ENCODE measurements around the gene EXOSC7. TPM values are rescaled to one million over a fixed set of nuclear protein-coding genes. Genes with fewer than 3 reads are reported as not detected.
"Not testable (repeated sequence)": the region's sequence is repeated elsewhere in the genome, so short reads cannot be mapped to it uniquely, and the experiment has no call there.

Gene EXOSC7
- polyA plus RNA-seq, 1 of the 3 experiments (the other 2 are of a cell fraction), result 83.5 TPM

DNA sequence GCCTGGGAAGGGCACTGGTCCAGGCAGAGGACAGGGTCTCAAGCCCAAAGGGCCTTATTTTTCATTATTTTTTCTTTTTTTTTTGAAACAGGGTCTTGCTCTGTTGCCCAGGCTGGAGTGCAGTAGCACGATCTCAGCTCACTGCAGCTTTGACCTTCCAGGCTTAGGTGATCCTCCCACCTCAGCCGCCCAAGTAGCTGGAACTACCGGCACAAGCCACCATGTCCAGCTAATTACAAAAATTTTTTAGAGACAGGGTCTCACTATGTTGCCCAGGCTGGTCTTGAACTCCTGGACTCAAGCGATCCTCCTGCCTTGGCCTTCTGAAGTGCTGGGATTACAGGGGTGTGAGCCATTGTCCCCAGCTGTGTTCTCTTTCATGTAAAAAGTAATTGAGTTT lies 26.3 kb upstream of the EXOSC7 start:
- POLR2A ChIA-PET; H3K4me2 ChIP-seq; H3K9me2 ChIP-seq; H4K20me1 ChIP-seq (ENCODE audit: insufficient read depth); H3K4me1 ChIP-seq (ENCODE audit: control insufficient read depth in 1 of 2, insufficient read depth in 2 of 2, low read depth in 1 of 2, low read length in 1 of 2); H3K79me2 ChIP-seq (ENCODE audit: insufficient read depth); H3K9ac ChIP-seq; H3K9me3 ChIP-seq; H3F3A ChIP-seq (replicated peaks; ENCODE audit: insufficient read depth); H3K4me3 ChIP-seq (ENCODE audit: low read depth in 2 of 2, low read length in 1 of 2); H3K27ac ChIP-seq (ENCODE audit: low read depth in 2 of 2, low read length in 1 of 2); DNase-seq; H2AFZ ChIP-seq (ENCODE audit: low read depth); H3K27me3 ChIP-seq (ENCODE audit: insufficient read depth): not testable (repeated sequence)
- peaks cover 4 to 10% of the 10 kb centered on the region in 2 experiments for H3K36me3 ChIP-seq (replicated peaks in 1 of 2; ENCODE audit: control insufficient read depth in 1 of 2, insufficient read depth in 2 of 2, low read length in 1 of 2)
- 97% methylated on average over 4 of the region's 4 CpGs for WGBS (ENCODE audit: low lambda C conversion rate)
- CTCF ChIA-PET, result interaction anchor here (1.2 kb wide), 1 partner anchor 15 kb away, joined by 3 read pairs; no protein-coding TSS in a partner anchor

DNA sequence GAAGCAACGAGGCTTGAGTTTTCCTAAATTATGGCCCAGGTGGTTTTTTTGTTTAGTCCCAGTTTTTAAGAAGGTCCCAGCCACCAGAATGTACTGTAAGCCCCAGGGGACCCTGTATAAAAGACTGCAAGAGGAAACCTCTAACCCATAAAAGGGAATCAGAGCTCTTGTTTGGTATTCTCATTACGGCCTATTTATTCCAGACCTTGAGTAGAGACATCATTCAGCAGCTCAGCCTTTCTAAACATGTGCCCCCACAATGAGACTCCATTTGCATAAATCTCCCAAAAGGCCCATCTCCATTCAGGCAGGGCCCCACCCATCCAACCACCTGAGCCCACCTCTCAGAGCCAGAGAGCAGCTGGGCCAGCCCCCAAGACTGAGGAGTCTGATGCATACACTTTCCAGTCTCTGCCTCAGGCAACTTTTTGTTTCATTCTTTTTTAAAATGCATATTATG lies 25.7 kb upstream of the EXOSC7 start:
- no peaks in the 10 kb centered on the region; the same call in none of the 2 replicates for H3K79me2 ChIP-seq (ENCODE audit: insufficient read depth)
- POLR2A ChIA-PET, result no interaction called here
- CTCF ChIA-PET, result interaction anchor here (1.2 to 1.4 kb wide), 2 partner anchors 16 to 36 kb away, joined by 3 to 5 read pairs; no protein-coding TSS in a partner anchor

More for the DNA sequence above, 25.7 kb upstream of the EXOSC7 start:
- H4K20me1 ChIP-seq (ENCODE audit: insufficient read depth), result no peaks in the 10 kb centered on the region
- H3K36me3 ChIP-seq (replicated peaks in 1 of 2; ENCODE audit: control insufficient read depth in 1 of 2, insufficient read depth in 2 of 2, low read length in 1 of 2), result peaks cover 4 to 7% of the 10 kb centered on the region in 2 experiments
- no peak overlapping the region for H3K27ac ChIP-seq (ENCODE audit: low read depth in 2 of 2, low read length in 1 of 2)
- 91% methylated on average over 2 of the region's 2 CpGs for whole genome bisulfite sequencing (ENCODE audit: low lambda C conversion rate)
- no peaks in the 10 kb centered on the region for H3K27me3 ChIP-seq (ENCODE audit: insufficient read depth)
- H3K4me3 ChIP-seq (ENCODE audit: low read depth in 2 of 2, low read length in 1 of 2), result no peak overlapping the region
- H3K9me2 ChIP-seq, result no peaks in the 10 kb centered on the region
- no peaks in the 10 kb centered on the region for H3K9me3 ChIP-seq
- TF ChIP-seq MXI1 (IDR thresholded peaks at IDR 0.05; ENCODE audit: low read depth, low read length) (no peak), TCF12 (IDR thresholded peaks at IDR 0.05) (no peak), YY1 (IDR thresholded peaks at IDR 0.05; ENCODE audit: low read depth) (no peak), EP300 (IDR thresholded peaks at IDR 0.05; ENCODE audit: borderline replicate concordance in 1 of 2, low read depth in 1 of 2, low read length in 1 of 2) (no peak), SIN3A (IDR thresholded peaks at IDR 0.05; ENCODE audit: borderline replicate concordance, low read depth, low read length) (no peak), NRF1 (IDR thresholded peaks at IDR 0.05; ENCODE audit: low read depth, low read length) (no peak), POLR2AphosphoS5 (IDR thresholded peaks at IDR 0.05; ENCODE audit: low read depth, low read length) (no peak), GABPA (IDR thresholded peaks at IDR 0.05; ENCODE audit: low read depth) (no peak), NFIC (IDR thresholded peaks at IDR 0.05; ENCODE audit: borderline replicate concordance) (no peak)
- TF ChIP-seq, protein P1, sequence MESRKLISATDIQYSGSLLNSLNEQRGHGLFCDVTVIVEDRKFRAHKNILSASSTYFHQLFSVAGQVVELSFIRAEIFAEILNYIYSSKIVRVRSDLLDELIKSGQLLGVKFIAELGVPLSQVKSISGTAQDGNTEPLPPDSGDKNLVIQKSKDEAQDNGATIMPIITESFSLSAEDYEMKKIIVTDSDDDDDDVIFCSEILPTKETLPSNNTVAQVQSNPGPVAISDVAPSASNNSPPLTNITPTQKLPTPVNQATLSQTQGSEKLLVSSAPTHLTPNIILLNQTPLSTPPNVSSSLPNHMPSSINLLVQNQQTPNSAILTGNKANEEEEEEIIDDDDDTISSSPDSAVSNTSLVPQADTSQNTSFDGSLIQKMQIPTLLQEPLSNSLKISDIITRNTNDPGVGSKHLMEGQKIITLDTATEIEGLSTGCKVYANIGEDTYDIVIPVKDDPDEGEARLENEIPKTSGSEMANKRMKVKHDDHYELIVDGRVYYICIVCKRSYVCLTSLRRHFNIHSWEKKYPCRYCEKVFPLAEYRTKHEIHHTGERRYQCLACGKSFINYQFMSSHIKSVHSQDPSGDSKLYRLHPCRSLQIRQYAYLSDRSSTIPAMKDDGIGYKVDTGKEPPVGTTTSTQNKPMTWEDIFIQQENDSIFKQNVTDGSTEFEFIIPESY (IDR thresholded peaks at IDR 0.05; ENCODE audit: borderline replicate concordance, low read depth), result no peak
- TF ChIP-seq, protein P2, sequence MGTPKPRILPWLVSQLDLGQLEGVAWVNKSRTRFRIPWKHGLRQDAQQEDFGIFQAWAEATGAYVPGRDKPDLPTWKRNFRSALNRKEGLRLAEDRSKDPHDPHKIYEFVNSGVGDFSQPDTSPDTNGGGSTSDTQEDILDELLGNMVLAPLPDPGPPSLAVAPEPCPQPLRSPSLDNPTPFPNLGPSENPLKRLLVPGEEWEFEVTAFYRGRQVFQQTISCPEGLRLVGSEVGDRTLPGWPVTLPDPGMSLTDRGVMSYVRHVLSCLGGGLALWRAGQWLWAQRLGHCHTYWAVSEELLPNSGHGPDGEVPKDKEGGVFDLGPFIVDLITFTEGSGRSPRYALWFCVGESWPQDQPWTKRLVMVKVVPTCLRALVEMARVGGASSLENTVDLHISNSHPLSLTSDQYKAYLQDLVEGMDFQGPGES (IDR thresholded peaks at IDR 0.05; ENCODE audit: low read depth, low read length), result no peak
- peaks cover 0 to 4% of the 10 kb centered on the region in 2 experiments; a peak in 1 of 4 replicates for H3K4me1 ChIP-seq (ENCODE audit: control insufficient read depth in 1 of 2, insufficient read depth in 2 of 2, low read depth in 1 of 2, low read length in 1 of 2)
- no peak overlapping the region for H3K4me2 ChIP-seq
- H3K9ac ChIP-seq, result no peak overlapping the region
- H3F3A ChIP-seq (replicated peaks; ENCODE audit: insufficient read depth), result no peaks in the 10 kb centered on the region
- no peak overlapping the region for H2AFZ ChIP-seq (ENCODE audit: low read depth)
- DNase-seq, result no peak
